Adrenal gland (tissue), 12 donors: Measurements from ENCODE around the gene ZNF230. TPM values are rescaled to one million over a fixed set of nuclear protein-coding genes. Genes with fewer than 3 reads are reported as not detected.

ENCODE experiments used
- DNase-seq, 7 donors: peaks; one replicate each; pipeline ENCODE4 v3.0.0-alpha.2; 2019 to 2020
- H3K27ac ChIP-seq, 5 donors: fragments of 200-600 bp; sonication (generic) in 4 of 5; 1 replicate in 3 of 5; 2 replicates in 2 of 5; pipeline versions ENCODE4 v1.5.1 to v1.8.0; 2016 to 2020; ENCODE audit warnings: mild to moderate bottlenecking in 1 of 5
- H3K27me3 ChIP-seq: fragments of 200-600 bp; 2 replicates; pipeline ENCODE4 v1.8.0; 2021
- H3K36me3 ChIP-seq, 2 donors: fragments of 200-600 bp; replicated peaks in 1 of 2; 1 replicate in 1 of 2; 2 replicates in 1 of 2; pipeline versions ENCODE4 v1.5.1 to v1.8.0; 2018 to 2022
- H3K4me1 ChIP-seq, 2 donors: fragments of 200-600 bp; replicated peaks in 1 of 2; 1 replicate in 1 of 2; 2 replicates in 1 of 2; pipeline versions ENCODE4 v1.5.1 to v1.8.0; 2018 to 2021
- H3K4me3 ChIP-seq, 4 donors: fragments of 200-600 bp; sonication (generic) in 3 of 4; one replicate each; pipeline ENCODE4 v1.5.1; 2016 to 2018
- H3K9me3 ChIP-seq, 3 donors: fragments of 200-600 bp; sonication (generic) in 1 of 3; replicated peaks in 1 of 3; 1 replicate in 2 of 3; 2 replicates in 1 of 3; pipeline versions ENCODE4 v1.5.1 to v1.8.0; 2016 to 2021
- POLR2A ChIP-seq, 2 donors: fragments of 450-650 bp; IDR thresholded peaks; one replicate each; pipeline ENCODE4 v1.6.1; 2017; ENCODE audit warnings: antibody characterized with exemption in 2 of 2, mild to moderate bottlenecking in 2 of 2, moderate library complexity in 1 of 2
- WGBS, 4 donors: extraction: QIAGEN DNeasy Blood & Tissue Kit in 2 of 4; methylation state at CpG; one replicate each; pipeline versions ENCODE4 v1.1.5 to v1.1.7; 2013 to 2017; 5-methylcytosine and 5-hydroxymethylcytosine counted together
- intact Hi-C, 2 donors: fragments of 100-400 bp; cut with DNase I; formaldehyde crosslinking; loops; one replicate each; pipeline versions ENCODE4 v1.14.1 to v1.15.0; 2022 to 2023
- polyA plus RNA-seq, 3 donors: library from polyadenylated mRNA; stranded (reverse); fragments of 200-250 nt in 2 of 3; fragments of 350-450 nt in 1 of 3; fragmentation: Illumina TruSeq in 1 of 3; extraction: RNeasy Lipid Tissue Mini Kit (QIAGEN cat#74804) in 1 of 3; gene quantifications; one replicate each; pipeline ENCODE4 v1.2.3, GENCODE V29; 2013 to 2014
- total RNA-seq, 9 donors: library from RNA; depleted of rRNA in 4 of 9; stranded (reverse); fragments of >200 nt in 4 of 9; fragments of 120-200 nt in 1 of 9; fragmentation: NEBNext Ultra II Directional in 1 of 9; extraction: Animal tissue kit (Norgen Biotek cat#: 25700) in 1 of 9; gene quantifications; one replicate each; pipeline versions ENCODE4 v1.1.0 to v1.2.4, GENCODE V29; 2013 to 2023
- TF ChIP-seq, protein P1 (sequence below), 6 experiments: fragments of 450-650 bp in 4 of 6; fragments of 200-600 bp in 2 of 6; sonication (generic) in 1 of 6; IDR thresholded peaks; 1 replicate in 5 of 6; 2 replicates in 1 of 6; pipeline versions ENCODE4 v1.5.1 to v1.8.0; 2016 to 2021; ENCODE audit warnings: antibody characterized with exemption in 6 of 6, mild to moderate bottlenecking in 2 of 6, moderate library complexity in 1 of 6
- donor health status: healthy with polysubstance abuse.
- donor health status: Bipolar disorder and iron deficiency.
- donor health status: DM: yes; HTN: yes; CAD: no.
- donor health status: DM: no; HTN: no; CAD: no.
- donor health status: DM: no; HTN: no; CAD: no.
- donor health status: DM: yes; HTN: yes; CAD: no.

ZNF230 gene
- total and polyA plus RNA-seq, 12 donors: 1.4 to 6.1 (median 3.7) TPM

DNA sequence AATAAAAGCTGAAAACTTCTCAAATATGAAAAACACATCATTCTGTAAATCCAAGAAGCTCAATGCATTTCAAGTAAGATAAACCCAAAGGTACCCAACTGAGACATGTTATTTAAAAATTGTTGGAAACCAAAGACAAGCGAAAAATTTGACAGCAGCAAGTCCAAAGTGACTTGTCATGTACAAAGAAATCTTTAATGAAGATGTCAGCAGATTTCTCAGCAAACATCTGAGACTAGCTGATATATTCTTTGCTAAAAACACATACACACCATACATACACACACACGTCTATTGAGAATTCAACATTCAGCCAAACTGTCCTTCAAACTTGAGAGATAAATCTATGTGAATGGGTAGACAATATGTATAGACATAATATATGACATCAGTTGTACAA lies 16.7 kb downstream of the ZNF230 start:
- H3K36me3 ChIP-seq: no peaks in the 10 kb centered on the region
- H3K4me3 ChIP-seq: no peak overlapping the region
- H3K9me3 ChIP-seq: no peaks in the 10 kb centered on the region
- H3K4me1 ChIP-seq: no peaks in the 10 kb centered on the region
- DNase-seq: no peak
- TF ChIP-seq, protein P1, sequence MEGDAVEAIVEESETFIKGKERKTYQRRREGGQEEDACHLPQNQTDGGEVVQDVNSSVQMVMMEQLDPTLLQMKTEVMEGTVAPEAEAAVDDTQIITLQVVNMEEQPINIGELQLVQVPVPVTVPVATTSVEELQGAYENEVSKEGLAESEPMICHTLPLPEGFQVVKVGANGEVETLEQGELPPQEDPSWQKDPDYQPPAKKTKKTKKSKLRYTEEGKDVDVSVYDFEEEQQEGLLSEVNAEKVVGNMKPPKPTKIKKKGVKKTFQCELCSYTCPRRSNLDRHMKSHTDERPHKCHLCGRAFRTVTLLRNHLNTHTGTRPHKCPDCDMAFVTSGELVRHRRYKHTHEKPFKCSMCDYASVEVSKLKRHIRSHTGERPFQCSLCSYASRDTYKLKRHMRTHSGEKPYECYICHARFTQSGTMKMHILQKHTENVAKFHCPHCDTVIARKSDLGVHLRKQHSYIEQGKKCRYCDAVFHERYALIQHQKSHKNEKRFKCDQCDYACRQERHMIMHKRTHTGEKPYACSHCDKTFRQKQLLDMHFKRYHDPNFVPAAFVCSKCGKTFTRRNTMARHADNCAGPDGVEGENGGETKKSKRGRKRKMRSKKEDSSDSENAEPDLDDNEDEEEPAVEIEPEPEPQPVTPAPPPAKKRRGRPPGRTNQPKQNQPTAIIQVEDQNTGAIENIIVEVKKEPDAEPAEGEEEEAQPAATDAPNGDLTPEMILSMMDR (IDR thresholded peaks at IDR 0.05): no peak
- TF ChIP-seq POLR2A (IDR thresholded peaks at IDR 0.05): no peak
- H3K27ac ChIP-seq: no peak overlapping the region
- intact Hi-C loops: no loop called here
- WGBS, 4 donors: 32 to 49% (median 45%) methylated on average over 2 of the region's 2 CpGs
- H3K27me3 ChIP-seq: no peaks in the 10 kb centered on the region

DNA sequence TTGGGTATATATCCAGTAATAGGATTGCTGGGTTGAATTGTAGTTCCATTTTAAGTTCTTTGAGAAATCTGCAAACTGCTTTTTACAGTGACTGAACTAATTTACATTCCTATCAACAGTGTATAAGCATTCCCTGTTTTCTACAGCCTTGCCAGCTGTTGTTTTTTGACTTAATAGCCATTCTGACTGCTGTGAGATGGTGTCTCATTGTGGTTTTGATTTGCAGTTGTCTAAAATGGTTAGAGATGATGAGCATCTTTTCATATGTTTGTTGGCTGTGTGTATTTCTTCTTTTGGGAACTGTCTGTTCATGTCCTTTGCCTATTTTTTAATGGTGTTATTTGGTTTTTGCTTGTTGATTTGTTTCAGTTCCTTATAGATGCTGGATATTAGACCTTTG lies 18.5 kb downstream of the ZNF230 start:
- H3K4me1 ChIP-seq: peaks cover 0 to 5% of the 10 kb centered on the region in 2 donors
- TF ChIP-seq POLR2A (IDR thresholded peaks at IDR 0.05): no peak
- TF ChIP-seq, protein P1 (IDR thresholded peaks at IDR 0.05): no peak
- DNase-seq: no peak
- no peaks in the 10 kb centered on the region for H3K27me3 ChIP-seq
- no peak overlapping the region for H3K27ac ChIP-seq
- H3K9me3 ChIP-seq: no peaks in the 10 kb centered on the region
- H3K36me3 ChIP-seq: no peaks in the 10 kb centered on the region
- no peak overlapping the region for H3K4me3 ChIP-seq
- intact Hi-C loops: no loop called here

DNA sequence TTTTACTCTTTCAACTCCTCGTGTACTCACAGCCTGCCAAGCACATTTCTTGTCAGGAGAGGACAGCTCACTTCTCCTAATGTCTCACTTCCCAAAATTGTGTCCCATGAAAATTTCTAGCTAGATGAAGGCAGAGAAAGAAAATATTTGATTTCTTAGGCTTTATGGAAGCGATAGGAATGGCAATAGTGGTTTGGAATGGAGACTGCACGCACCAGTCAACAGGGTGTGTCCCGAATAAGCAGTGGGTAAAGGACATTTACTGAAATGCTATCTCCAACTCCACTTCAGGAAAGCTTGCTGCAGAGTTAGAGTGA lies 22.1 kb downstream of the ZNF230 start:
- H3K27me3 ChIP-seq: no peaks in the 10 kb centered on the region
- intact Hi-C loops: no loop called here
- peaks cover 0 to 27% of the 10 kb centered on the region in 2 donors for H3K36me3 ChIP-seq
- DNase-seq: no peak
- WGBS, 4 donors: 42 to 45% (median 44%) methylated on average over 4 of the region's 4 CpGs
- H3K4me1 ChIP-seq: peaks cover 0 to 5% of the 10 kb centered on the region in 2 donors
- H3K9me3 ChIP-seq: peaks cover 0 to under 1% (median 0%) of the 10 kb centered on the region in 3 donors
- H3K27ac ChIP-seq: peak overlapping the region in 2 of 5 donors; percentile 58 to 70
- peak overlapping the region; percentile 9 to 89 (median 36) for H3K4me3 ChIP-seq
- no peak for TF ChIP-seq POLR2A (IDR thresholded peaks at IDR 0.05)
- TF ChIP-seq, protein P1 (IDR thresholded peaks at IDR 0.05): no peak

DNA sequence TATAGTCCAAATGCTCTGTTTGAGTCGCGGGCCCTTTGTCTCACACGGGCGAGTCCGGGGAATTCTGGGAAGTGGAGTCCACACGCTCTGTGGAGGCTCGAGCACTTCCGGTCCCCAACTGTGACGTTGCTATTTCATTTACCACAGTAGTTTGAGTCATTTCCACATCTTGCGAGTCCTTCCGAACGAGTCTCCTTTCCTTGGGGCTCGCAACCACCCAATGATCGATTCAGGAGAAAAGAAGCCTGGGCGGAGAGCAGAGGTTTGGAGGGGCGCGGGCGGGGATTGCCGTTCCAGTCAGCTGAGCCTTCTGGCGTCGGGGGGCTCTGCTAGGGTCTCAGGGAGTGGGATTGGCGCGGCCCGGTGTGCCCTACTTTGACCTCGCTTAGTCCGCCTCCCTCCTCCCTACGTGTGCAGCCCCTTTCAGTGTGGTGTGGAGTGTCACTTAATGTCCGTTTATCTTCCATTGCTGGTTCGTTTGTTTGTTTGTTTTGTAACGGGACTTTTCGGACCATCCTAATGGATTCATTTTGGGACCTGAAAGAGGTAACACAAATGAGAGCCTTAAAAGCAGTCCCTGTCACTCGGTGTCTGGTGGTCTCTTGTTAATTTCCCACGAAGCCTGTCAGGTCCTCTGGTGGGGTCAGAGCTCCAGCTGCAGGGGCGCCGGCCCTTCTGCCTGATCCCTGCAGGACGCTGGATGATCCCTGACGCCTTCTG lies 22.6 kb downstream of the ZNF230 start, which contains the start of gene ZNF222:
ZNF222 (plus strand) TSS at position 163 of the 720 bp plus-strand sequence; CDS start at position 221, 58 bp downstream.
- WGBS, 4 donors: 2 to 3% (median 3%) methylated on average over 17 to 37 of the region's 37 CpGs

More for the DNA sequence above, 22.6 kb downstream of the ZNF230 start, which contains the start of gene ZNF222:
- H3K4me3 ChIP-seq: peak within 1 kb of the TSS; percentile 9 to 89 (median 49)
- TF ChIP-seq, protein P1 (IDR thresholded peaks at IDR 0.05): no peak
- TF ChIP-seq POLR2A (IDR thresholded peaks at IDR 0.05): peak in 1 of 2 donors; percentile 26
- H3K4me1 ChIP-seq: peaks cover 0 to 5% of the 10 kb centered on the region in 2 donors
- peaks cover 0 to 6% (median 0%) of the 10 kb centered on the region in 3 donors for H3K9me3 ChIP-seq
- H3K27me3 ChIP-seq: no peaks in the 10 kb centered on the region
- intact Hi-C loops: no loop called here
- peak; percentile 82 to 94 (median 90) for DNase-seq
- peak within 1 kb of the TSS in 3 of 5 donors; percentile 58 to 70 (median 65) for H3K27ac ChIP-seq
- peaks cover 0 to 32% of the 10 kb centered on the region in 2 donors for H3K36me3 ChIP-seq
